Esophagus mucosa (tissue), 1 donor: ENCODE results near the gene SMTNL1. TPM values are rescaled to one million over a fixed set of nuclear protein-coding genes. Genes with fewer than 3 reads are reported as not detected.
A peak's percentile ranks its signal among the peaks of the same experiment; 100 is the strongest.

Source experiments
- ATAC-seq: fragments of 200-7000 bp; cut with Tn5 transposase; one replicate; pipeline ENCODE4 v1.9.1; 2020
- total RNA-seq: library from RNA; stranded (reverse); gene quantifications from one replicate; pipeline ENCODE4 v1.2.4, GENCODE V29; 2023
- donor health status: DM: yes; HTN: yes; CAD: no.

The SMTNL1 gene, protein sequence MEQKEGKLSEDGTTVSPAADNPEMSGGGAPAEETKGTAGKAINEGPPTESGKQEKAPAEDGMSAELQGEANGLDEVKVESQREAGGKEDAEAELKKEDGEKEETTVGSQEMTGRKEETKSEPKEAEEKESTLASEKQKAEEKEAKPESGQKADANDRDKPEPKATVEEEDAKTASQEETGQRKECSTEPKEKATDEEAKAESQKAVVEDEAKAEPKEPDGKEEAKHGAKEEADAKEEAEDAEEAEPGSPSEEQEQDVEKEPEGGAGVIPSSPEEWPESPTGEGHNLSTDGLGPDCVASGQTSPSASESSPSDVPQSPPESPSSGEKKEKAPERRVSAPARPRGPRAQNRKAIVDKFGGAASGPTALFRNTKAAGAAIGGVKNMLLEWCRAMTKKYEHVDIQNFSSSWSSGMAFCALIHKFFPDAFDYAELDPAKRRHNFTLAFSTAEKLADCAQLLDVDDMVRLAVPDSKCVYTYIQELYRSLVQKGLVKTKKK
- total RNA-seq = not detected

GRCh38 chr11:57536947-57537619 is at the start of gene SMTNL1:
Gene SMTNL1 (plus strand): TSS chr11:57537595. CDS start chr11:57542643, 5,048 bp downstream.
- no peak for ATAC-seq

DNA sequence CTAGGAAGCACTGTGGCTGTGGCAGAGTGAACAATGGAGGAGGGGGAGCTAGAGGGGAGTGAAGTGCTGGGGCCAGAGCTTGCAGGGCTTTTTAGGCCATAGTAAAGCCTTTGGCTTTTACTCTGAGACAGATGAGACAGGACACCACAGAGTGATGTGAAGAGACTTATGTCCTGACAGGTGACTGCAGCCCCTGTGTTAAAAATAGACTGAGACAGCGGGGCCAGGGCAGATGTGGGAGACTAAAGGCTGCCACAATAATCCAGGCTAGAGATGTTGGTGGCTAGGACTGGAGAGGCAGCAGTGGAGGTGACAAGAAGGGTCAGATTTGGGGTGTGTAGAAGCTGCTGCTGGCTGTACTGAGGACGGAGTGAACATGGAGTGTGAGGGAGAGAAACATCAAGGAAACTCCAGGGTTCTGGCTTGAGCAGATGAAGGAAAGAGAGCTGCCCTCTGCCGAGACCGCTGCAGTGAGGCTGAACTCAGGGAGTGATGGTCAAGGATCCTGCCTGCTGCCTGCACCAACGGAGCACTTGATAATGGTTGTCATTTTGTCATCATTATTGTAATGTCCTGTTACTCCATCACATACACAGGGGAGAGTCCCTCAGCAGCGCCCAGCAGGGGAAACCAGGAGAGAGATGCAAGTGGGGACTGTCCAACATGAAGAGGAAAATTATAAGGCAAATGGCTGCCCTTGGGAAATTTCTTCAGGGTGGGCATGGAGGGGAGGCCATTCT is 49.3 kb upstream of the SMTNL1 start:
- ATAC-seq = no peak

- peak; percentile 51 for ATAC-seq
These were observed 46.7 kb upstream of the SMTNL1 start for GRCh38 chr11:57490456-57491248.

DNA sequence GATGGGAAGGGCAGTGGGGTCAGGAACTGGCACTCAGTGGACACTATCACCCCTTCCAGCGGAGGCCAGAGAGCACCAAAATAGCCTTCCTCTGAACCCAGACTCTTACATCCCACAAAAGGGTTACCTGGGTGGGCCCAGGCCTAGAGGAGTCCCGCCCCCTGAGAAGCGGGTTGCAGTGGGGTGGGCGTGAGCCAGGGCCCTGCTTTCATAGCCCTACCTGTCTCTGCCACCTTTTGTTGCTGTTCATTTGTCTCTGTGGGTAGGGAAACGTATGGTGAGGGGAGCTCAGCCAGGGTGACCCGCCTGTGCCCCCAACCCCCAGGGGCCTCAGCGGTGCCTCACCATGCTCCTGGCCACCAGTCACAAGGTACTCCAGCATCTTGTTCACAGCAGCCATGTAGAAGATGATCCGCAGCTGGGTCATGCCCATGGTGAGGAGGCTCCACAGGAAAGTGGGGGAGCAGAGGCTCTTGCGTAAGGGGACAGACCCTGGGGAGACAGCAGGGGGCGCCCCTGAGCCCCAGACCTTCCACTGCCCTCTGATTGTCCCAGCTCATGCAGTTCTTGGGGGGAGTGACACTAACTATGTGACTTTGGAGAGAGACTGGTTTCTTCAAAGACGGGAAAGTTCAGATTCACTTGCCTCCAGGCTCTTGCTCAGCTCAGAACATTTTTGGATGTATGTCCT is 45.9 kb upstream of the SMTNL1 start:
- ATAC-seq = no peak

GRCh38 chr11:57493507-57494503 is 43.6 kb upstream of the SMTNL1 start:
- ATAC-seq = peak; percentile 75

- no peak for ATAC-seq
These were observed 41.1 kb upstream of the SMTNL1 start for GRCh38 chr11:57496109-57496820.

DNA sequence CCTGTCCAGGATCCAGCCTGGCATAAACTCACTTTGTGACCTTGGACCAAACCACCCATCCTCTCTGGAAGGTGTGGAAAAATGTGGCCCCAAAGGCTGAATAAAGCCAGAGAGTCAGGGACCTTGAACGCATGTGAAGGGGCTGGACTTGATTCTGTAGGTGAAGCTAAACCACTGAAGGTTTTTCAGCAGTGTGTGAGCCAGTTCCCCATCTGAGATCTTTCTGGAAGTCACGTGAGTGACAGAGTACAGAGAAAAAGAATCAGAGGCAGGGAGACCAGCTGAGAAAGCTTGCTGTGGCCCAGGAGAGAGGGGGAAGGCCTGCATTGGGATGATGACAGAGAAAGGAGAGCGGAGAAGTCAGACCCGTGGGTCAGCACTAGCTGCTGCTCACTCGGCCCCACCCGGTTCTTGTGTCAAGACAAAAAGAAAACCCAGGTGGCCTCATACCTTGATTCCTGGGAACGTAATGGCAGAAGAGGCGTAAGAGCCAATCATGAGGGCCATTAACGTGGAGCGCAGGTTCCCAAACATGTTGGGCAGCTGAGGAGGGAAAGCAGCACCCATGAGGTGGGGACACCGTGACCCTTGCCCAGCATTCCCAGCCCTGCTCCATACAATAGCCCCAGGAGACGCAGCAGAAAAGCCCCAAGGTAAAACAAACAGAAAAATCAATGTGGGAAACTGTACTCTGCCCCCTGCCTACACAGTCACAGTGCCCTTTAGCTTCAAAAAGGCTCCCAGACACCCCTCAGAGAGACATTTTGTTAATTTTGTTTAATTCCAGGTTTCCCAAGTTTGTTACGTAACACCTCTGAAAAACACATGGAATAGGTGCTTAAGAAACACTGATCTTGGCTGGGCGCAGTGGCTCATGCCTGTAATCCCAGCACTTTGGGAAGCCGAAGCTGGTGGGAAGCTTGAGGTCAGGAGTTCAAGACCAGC is 39.8 kb upstream of the SMTNL1 start:
- no peak for ATAC-seq

DNA sequence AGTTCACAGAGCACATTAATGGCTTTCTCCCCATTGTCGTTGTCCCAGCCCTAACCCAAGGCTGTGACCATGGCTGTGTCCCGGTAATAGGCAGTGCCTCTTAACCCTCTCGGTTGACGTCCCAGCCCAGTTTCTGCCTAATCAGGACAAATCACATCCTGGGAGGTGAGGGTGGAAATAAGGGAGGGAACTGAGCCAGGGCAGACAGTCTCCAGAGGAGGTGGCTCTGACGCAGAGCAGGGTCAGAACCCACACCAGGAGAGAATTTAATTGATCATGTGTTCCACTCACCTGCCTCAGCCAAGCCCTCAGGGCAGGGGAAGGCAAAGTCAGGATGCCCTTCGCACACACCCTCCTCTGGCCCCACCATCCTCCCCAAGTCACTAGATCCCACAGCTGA is 38.9 kb upstream of the SMTNL1 start:
- ATAC-seq = no peak

DNA sequence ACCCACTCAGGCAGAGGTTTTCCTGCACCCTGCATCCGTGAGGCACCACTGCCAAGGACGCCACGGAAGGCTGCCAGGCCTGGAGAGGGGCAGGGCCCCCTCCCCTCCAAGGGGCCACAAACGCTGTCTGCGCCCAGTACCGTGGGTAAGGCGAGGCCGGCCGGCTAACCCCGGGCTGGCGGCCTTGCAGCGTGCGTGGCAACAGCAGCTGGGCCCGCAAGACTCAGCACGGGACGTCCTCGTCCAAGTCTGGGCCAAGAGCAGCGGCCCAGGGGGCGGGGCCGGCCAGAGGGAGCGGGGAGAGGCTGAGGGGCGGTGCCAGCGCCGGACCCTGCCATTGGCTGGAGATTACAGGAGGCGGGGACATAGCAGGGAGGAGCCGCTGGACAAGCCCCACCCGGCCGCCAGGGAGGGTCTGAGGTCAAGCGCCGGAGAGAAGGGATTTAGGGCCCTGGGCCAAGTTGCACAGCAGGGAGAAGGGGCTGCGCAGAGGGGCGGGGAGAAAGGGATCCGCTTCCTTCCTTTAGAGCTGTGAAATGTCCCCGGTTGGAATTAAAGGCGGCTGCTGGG is 37.9 kb upstream of the SMTNL1 start:
- peak; percentile 94 for ATAC-seq

DNA sequence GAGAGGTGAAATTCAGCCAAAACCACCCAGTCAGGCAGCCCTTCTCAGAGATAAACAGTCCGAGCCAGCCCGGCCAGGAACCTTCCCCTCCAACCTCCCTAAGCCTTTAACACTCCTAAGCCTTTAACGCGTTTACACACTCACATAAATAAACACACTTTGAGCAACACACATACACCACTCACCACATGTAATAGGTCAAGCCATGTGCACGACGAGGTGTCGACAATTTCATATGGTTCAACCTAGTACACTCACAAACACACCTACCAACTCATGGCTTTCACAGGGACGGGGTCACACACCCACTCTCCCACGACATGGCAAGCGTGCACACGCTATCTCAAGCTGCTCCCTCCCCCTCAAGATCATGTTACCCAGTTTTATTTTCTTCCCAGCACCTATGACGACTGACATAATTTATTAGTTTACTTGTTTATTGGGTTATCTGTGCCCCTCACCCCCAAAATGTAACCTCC is 37.4 kb upstream of the SMTNL1 start:
- ATAC-seq = no peak

DNA sequence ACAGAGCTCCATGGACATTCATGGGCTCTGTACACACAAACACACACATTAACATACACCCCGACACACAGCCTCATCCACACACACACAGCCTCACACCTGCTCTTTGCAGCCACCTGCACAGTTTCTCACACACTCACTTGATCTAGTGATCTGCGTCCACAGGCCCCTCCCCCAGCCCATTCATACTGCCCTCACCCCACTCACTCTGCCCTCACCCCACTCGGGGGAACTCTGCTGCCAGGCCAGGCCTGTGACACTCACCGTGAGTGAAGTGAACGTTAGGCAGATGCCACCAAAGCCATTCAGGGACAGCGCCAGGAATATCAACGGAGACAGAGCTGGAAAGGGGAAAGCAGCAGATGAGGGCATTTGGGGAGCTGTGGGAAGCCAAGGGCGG is 36.9 kb upstream of the SMTNL1 start:
- no peak for ATAC-seq

- no peak for ATAC-seq
These were observed 36.5 kb upstream of the SMTNL1 start for GRCh38 chr11:57500926-57501325.

GRCh38 chr11:57501953-57502352 is 35.4 kb upstream of the SMTNL1 start:
- no peak for ATAC-seq

DNA sequence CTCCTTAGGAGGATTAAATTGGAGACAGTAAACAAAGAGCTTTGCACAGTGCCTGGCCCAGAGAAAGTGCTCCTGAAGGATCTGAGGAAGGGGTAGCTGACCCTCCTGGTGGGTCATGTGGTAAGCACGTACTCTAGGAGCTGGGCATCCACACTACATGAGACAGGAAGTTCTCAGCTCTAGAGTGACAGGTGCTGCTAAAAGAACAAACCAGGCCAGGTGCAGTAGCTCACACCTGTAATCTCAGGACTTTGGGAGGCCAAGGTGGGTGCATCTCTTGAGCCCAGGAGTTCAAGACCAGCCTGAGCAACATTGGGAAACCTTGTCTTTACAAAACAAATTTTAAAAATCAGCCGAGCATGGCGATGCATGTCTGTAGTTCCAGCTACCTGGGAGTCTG is 35.0 kb upstream of the SMTNL1 start:
- no peak for ATAC-seq

DNA sequence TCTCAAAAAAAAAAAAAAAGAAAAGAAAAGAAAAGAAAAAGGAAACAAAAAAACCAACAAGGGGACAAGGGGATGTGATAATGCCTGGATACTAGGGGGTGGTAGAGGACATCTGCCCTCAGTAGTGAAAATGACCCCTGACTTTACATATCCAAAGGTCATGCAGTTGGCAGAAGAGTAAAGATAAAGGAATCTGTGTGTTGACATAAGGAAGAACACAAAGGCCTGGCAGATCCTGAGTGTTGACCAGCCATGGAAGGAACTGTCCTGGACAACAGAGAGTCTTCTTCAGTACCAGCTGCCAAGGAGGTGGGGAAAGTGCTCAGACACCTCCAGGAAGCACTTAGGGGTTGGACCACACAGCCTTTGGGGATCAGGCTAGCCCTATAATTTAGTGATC is 34.5 kb upstream of the SMTNL1 start:
- no peak for ATAC-seq

DNA sequence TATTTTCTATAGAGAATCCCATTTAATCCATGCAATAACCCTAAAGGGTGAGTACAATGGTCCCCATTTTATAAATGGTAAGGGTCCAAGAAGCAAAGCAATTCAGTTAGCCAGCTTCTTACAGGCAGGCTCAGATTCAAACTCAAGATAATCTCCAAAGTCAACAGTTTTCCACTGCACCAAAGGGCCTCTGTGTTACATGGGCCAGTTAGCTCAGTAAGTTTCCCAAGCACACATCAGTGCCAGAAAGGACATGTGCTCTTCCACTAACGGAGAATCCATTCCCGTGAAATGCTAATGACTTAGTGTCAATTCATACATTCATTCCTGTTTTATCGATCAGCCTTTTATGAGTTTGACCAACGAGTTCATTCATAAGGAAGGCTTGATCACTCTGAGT is 32.9 kb upstream of the SMTNL1 start:
- no peak for ATAC-seq

DNA sequence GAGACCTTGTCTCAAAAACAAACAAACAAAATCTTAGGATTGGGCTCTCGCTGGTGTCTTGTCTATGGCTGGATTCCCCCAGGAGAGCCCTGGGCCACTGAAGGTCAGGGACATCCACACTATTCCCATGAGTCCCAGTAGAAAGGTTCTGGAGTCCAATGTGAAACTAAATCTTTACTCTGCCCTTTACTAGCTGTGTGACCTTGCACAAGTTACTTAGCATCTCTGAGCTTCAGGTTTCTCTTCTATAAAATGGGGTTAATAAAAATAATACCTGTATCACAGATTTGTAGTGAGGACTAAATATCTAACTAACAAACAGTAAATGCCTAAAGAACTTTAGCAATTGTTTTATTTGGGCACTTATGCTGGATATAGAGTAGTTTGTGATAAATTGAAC is 30.9 kb upstream of the SMTNL1 start:
- ATAC-seq = no peak
